K562 (cell line): ENCODE data around the gene TIMP2. TPM values are rescaled to one million over a fixed set of nuclear protein-coding genes. Genes with fewer than 3 reads are reported as not detected.
"Not testable (repeated sequence)": the region's sequence is repeated elsewhere in the genome, so short reads cannot be mapped to it uniquely, and the experiment has no call there.

Experiments used
- ATAC-seq: fragments of 200-7000 bp; cut with Tn5 transposase; 3 replicates; pipeline ENCODE4 v1.9.1; 2020; ENCODE audit warnings: moderate library complexity
- BruUV-seq: library from RNA; stranded (reverse); fragments of 400-500 nt; replicated peaks from 2 replicates; lab custom pipeline; 2021; lab: Mats Ljungman, UMichigan
- CTCF ChIA-PET: fragments of 300-600 bp; formaldehyde crosslinking; extraction: SDS; loops from one replicate; lab custom pipeline; 2021; ENCODE audit warnings: low intra/inter-chr PET ratio; lab: Yijun Ruan, JAX
- POLR2A ChIA-PET: fragments of 300-600, 350-650 bp; sonication (Branson Sonifier 250); formaldehyde crosslinking; extraction: SDS; loops from one replicate; lab custom pipeline; 2021; ENCODE audit warnings: antibody characterized with exemption, inconsistent platforms; lab: Yijun Ruan, JAX
- DNase-seq, 4 experiments: peaks; one replicate each; pipeline versions ENCODE4 v3.0.0 to v3.0.0-alpha.2; 2011 to 2018; ENCODE audit warnings: low spot score in 3 of 4, mixed read lengths in 3 of 4; ENCODE audit errors: extremely low read depth in 1 of 4
- FAIRE-seq: peaks from 2 replicates; lab custom pipeline; 2011; peaks lifted over from hg19 to GRCh38; lab: Jason Lieb, UNC
- H2AFZ ChIP-seq: 2 replicates; pipeline ENCODE4 v1.6.0; 2011; ENCODE audit warnings: low read depth, low read length, control low read depth, inconsistent platforms
- H3K27ac ChIP-seq: fragments of 200-600 bp; 3 replicates; pipeline ENCODE4 v1.8.0; 2011; ENCODE audit warnings: low read depth, mild to moderate bottlenecking, control low read depth, inconsistent platforms, low read length, moderate library complexity, mixed read lengths; ENCODE audit errors: extremely low read depth
- H3K27me3 ChIP-seq, 2 experiments: fragments of 300-600 bp in 1 of 2; 2 replicates in 1 of 2; 3 replicates in 1 of 2; pipeline versions ENCODE4 v1.6.0 to v1.8.0; 2011; ENCODE audit warnings: inconsistent platforms in 2 of 2, low read length in 2 of 2, mild to moderate bottlenecking in 1 of 2, mixed read lengths in 1 of 2, moderate library complexity in 1 of 2; ENCODE audit not compliant: control insufficient read depth in 2 of 2, insufficient read depth in 2 of 2
- H3K36me3 ChIP-seq: fragments of 300-600 bp; 3 replicates; pipeline ENCODE4 v1.8.0; 2011; ENCODE audit warnings: mild to moderate bottlenecking, low read length, inconsistent platforms; ENCODE audit not compliant: control insufficient read depth, insufficient read depth
- H3K4me1 ChIP-seq, 2 experiments: fragments of 200-600 bp in 1 of 2; replicated peaks in 1 of 2; 2 replicates in 1 of 2; 3 replicates in 1 of 2; pipeline versions ENCODE4 v1.5.1 to v1.8.0; 2011; ENCODE audit warnings: inconsistent platforms in 2 of 2, low read length in 2 of 2, mild to moderate bottlenecking in 1 of 2, mixed read lengths in 1 of 2, moderate library complexity in 1 of 2; ENCODE audit not compliant: control insufficient read depth in 2 of 2, insufficient read depth in 2 of 2
- H3K4me2 ChIP-seq: 2 replicates; pipeline ENCODE4 v1.6.1; 2011; ENCODE audit warnings: low read length, control low read depth, inconsistent platforms, mixed read lengths; ENCODE audit not compliant: insufficient read depth
- H3K4me3 ChIP-seq: fragments of 200-600 bp; sonication (generic), shearing (Covaris generic); 2 replicates; pipeline ENCODE4 v1.5.1; 2016; ENCODE audit warnings: control low read depth, inconsistent platforms
- H3K79me2 ChIP-seq: fragments of 200-600 bp; 3 replicates; pipeline ENCODE4 v1.8.0; 2011; ENCODE audit warnings: low read length, inconsistent platforms; ENCODE audit not compliant: control insufficient read depth, insufficient read depth
- H3K9ac ChIP-seq, 2 experiments: 2 replicates each; pipeline versions ENCODE4 v1.6.0 to v1.6.1; 2011; ENCODE audit warnings: low read depth in 2 of 2, low read length in 2 of 2, control low read depth in 1 of 2, inconsistent platforms in 1 of 2, mild to moderate bottlenecking in 1 of 2, mixed read lengths in 1 of 2; ENCODE audit not compliant: insufficient read depth in 1 of 2
- H3K9me1 ChIP-seq: one replicate; pipeline ENCODE4 v1.6.0; 2011; ENCODE audit warnings: inconsistent platforms, mild to moderate bottlenecking, low read length, moderate library complexity; ENCODE audit not compliant: control insufficient read depth, insufficient read depth
- H3K9me3 ChIP-seq: replicated peaks from 2 replicates; pipeline ENCODE4 v1.5.1; 2011; ENCODE audit warnings: low read depth, low read length, inconsistent platforms; ENCODE audit not compliant: control insufficient read depth, insufficient read depth
- H4K20me1 ChIP-seq: replicated peaks from 2 replicates; pipeline ENCODE4 v1.6.1; 2011; ENCODE audit warnings: low read length, inconsistent platforms, mixed read lengths; ENCODE audit not compliant: control insufficient read depth, insufficient read depth
- SMAD3 ChIP-seq: fragments of 450-650 bp; formaldehyde crosslinking; conservative IDR thresholded peaks from 2 replicates; pipeline ENCODE4 v1.4.0; 2020; ENCODE audit warnings: mild to moderate bottlenecking
- WGBS: fragments of 100-300 bp; shearing (Covaris generic); methylation state at CpG from one replicate; pipeline ENCODE4 v1.1.6; 2016; ENCODE audit warnings: low coverage, mixed read lengths; ENCODE audit not compliant: insufficient coverage; ENCODE audit errors: missing lambda C conversion rate; 5-methylcytosine and 5-hydroxymethylcytosine counted together
- in situ Hi-C: fragments of 300-500 bp; cut with MboI; formaldehyde crosslinking; loops from 4 replicates; pipeline ENCODE4 v1.15.0; 2018; ENCODE audit warnings: inconsistent platforms, mixed read lengths
- intact Hi-C: fragments of 100-400 bp; cut with micrococcal nuclease; formaldehyde crosslinking; loops from 2 replicates; pipeline ENCODE4 v1.14.2; 2022
- polyA plus RNA-seq, 8 experiments: library from polyadenylated mRNA; depleted of rRNA in 4 of 8; stranded (reverse) in 5 of 8; unstranded in 3 of 8; fragments of >200 nt; fragmentation: Nextera tagmentation in 2 of 8; fragmentation: Illumina TruSeq in 1 of 8; extraction: Ambion mirVana in 2 of 8; extraction: Trizol in 1 of 8; gene quantifications; 2 replicates each; pipeline versions ENCODE4 v1.2.1 to v1.2.3, GENCODE V29; 2011 to 2014; ENCODE audit warnings: inconsistent platforms in 1 of 8, missing spikeins in 1 of 8
- total RNA-seq, 7 experiments: library from RNA; depleted of rRNA in 6 of 7; stranded (reverse); fragments of >200 nt in 6 of 7; fragmentation: Illumina TruSeq in 2 of 7; extraction: Trizol in 2 of 7; gene quantifications; 2 replicates each; pipeline versions ENCODE4 v1.2.1 to v1.2.3, GENCODE V29; 2011 to 2021; ENCODE audit warnings: low replicate concordance in 1 of 7
- TF ChIP-seq, protein P1 (sequence below): fragments of 450-650 bp; IDR thresholded peaks from 2 replicates; pipeline ENCODE4 v1.6.1; 2017; ENCODE audit warnings: antibody characterized with exemption
- TF ChIP-seq, protein P2 (sequence below): fragments of 450-650 bp; formaldehyde crosslinking; IDR thresholded peaks from 2 replicates; pipeline ENCODE4 v1.4.0; 2020; ENCODE audit warnings: mild to moderate bottlenecking, mixed read lengths

Gene TIMP2
- total and polyA plus RNA-seq, 9 of the 15 experiments (the other 6 are each of a cell fraction or from before 2014, with no cell fraction given), result 0.55 TPM; not detected in 8

DNA sequence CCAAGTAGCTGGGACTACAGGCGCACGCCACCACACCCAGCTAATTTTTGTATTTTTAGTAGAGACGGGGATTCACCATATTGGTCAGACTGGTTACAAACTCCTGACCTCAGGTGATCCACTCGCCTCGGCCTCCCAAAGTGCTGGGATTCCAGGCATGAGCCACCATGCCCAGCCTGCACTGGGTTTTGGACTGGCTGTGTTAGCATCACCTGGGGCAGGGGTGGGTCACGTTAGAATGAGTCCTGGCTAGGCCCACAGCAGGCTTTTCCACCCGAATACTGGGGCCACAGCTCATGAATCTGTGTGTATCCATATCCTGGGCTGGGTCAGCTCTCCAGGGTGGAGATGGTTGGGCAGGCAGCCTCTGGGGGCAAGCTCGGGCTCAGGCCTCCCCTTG, 23.0 kb downstream of the TIMP2 start:
- ATAC-seq, H3K9me3 ChIP-seq, H3K4me3 ChIP-seq, H4K20me1 ChIP-seq, H3K79me2 ChIP-seq, H3K9me1 ChIP-seq, H3K36me3 ChIP-seq, intact Hi-C loops, DNase-seq, H3K4me2 ChIP-seq, H2AFZ ChIP-seq, BruUV-seq, H3K27ac ChIP-seq, FAIRE-seq, in situ Hi-C loops, CTCF ChIA-PET, H3K9ac ChIP-seq: not testable (repeated sequence)
- POLR2A ChIA-PET, result interaction anchor here (0.6 to 1.0 kb wide), 2 partner anchors 15 to 49 kb away, joined by 3 to 4 read pairs; no protein-coding TSS in a partner anchor
- Histone ChIP-seq H3K27me3 (peaks cover 55 to 89% of the 10 kb centered on the region in 2 experiments), H3K4me1 (peaks cover 0 to 14% of the 10 kb centered on the region in 2 experiments; a peak in 2 of 5 replicates)
- 11% methylated on average over 8 of the region's 8 CpGs for WGBS

DNA sequence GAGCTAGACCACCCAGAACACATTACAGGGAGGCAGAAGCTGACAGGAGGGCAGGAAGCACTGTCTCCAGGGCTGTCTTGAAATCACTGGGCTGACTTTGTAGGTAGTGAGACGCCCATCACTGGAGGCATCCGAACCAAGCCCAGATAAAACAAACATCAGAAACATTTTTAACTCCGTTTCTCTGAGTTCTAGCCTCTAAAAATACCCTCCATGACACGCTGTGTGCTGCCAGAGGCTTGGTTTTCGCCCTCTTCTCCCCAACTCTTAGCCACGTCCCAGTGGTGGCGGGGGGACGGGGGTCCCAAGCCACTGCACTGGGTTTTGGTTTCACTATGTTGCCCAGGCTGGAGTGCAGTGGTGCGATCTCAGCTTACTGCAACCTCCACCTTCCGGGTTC, 23.4 kb downstream of the TIMP2 start:
- no peak overlapping the region for H3K4me3 ChIP-seq
- no peak overlapping the region for H2AFZ ChIP-seq
- no peaks in the 10 kb centered on the region for H3K9me1 ChIP-seq
- H3K27me3 ChIP-seq, result peaks cover 55 to 87% of the 10 kb centered on the region in 2 experiments
- FAIRE-seq, result no peak
- no peaks in the 10 kb centered on the region for H3K79me2 ChIP-seq
- CTCF ChIA-PET, result no interaction called here
- peaks cover 10% of the 10 kb centered on the region; the same call in 1 of the 2 replicates for H4K20me1 ChIP-seq
- in situ Hi-C loops, result no loop called here
- DNase-seq, result no peak
- H3K9ac ChIP-seq, result no peak overlapping the region
- H3K36me3 ChIP-seq, result no peaks in the 10 kb centered on the region
- no peaks in the 10 kb centered on the region for H3K9me3 ChIP-seq
- WGBS, result 4% methylated on average over 10 of the region's 10 CpGs
- no TSS peak for BruUV-seq
- POLR2A ChIA-PET, result interaction anchor here (1.0 kb wide), 1 partner anchor 15 kb away, joined by 4 read pairs; no protein-coding TSS in a partner anchor
- H3K4me2 ChIP-seq, result no peak overlapping the region
- intact Hi-C loops, result no loop called here
- H3K4me1 ChIP-seq, result peaks cover 0 to 14% of the 10 kb centered on the region in 2 experiments; a peak in 2 of 5 replicates
- H3K27ac ChIP-seq, result no peak overlapping the region
- no peak for ATAC-seq
- TF ChIP-seq, protein P1, sequence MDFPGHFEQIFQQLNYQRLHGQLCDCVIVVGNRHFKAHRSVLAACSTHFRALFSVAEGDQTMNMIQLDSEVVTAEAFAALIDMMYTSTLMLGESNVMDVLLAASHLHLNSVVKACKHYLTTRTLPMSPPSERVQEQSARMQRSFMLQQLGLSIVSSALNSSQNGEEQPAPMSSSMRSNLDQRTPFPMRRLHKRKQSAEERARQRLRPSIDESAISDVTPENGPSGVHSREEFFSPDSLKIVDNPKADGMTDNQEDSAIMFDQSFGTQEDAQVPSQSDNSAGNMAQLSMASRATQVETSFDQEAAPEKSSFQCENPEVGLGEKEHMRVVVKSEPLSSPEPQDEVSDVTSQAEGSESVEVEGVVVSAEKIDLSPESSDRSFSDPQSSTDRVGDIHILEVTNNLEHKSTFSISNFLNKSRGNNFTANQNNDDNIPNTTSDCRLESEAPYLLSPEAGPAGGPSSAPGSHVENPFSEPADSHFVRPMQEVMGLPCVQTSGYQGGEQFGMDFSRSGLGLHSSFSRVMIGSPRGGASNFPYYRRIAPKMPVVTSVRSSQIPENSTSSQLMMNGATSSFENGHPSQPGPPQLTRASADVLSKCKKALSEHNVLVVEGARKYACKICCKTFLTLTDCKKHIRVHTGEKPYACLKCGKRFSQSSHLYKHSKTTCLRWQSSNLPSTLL, result no peak
- TF ChIP-seq SMAD3 (CRISPR knock-in tag), result no peak
- TF ChIP-seq, protein P2, sequence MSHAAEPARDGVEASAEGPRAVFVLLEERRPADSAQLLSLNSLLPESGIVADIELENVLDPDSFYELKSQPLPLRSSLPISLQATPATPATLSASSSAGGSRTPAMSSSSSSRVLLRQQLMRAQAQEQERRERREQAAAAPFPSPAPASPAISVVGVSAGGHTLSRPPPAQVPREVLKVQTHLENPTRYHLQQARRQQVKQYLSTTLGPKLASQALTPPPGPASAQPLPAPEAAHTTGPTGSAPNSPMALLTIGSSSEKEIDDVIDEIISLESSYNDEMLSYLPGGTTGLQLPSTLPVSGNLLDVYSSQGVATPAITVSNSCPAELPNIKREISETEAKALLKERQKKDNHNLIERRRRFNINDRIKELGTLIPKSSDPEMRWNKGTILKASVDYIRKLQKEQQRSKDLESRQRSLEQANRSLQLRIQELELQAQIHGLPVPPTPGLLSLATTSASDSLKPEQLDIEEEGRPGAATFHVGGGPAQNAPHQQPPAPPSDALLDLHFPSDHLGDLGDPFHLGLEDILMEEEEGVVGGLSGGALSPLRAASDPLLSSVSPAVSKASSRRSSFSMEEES, result no peak
